GM19239 (cell line): ENCODE results near the gene TAF10.

Source experiments
- DNase-seq: peaks from one replicate; pipeline ENCODE4 v3.0.0; 2011; ENCODE audit warnings: low spot score; ENCODE audit not compliant: insufficient read length
- FAIRE-seq: peaks from 2 replicates; lab custom pipeline; 2011; peaks lifted over from hg19 to GRCh38; lab: Jason Lieb, UNC

TAF10 gene

DNA sequence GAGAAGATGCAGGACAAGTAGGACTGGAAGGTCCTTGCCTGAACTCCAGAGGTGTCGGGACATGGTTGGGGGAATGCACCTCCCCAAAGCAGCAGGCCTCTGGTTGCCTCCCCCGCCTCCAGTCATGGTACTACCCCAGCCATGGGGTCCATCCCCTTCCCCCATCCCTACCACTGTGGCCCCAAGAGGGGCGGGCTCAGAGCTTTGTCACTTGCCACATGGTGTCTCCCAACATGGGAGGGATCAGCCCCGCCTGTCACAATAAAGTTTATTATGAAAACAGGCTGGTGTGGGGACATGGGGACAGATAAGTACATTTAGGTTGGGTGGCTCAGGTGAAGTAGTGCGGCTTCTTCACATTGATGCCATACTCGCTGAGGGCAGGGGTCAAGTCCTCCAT, 1.4 kb downstream of the TAF10 start:
- DNase-seq (no peak), FAIRE-seq (no peak)

DNA sequence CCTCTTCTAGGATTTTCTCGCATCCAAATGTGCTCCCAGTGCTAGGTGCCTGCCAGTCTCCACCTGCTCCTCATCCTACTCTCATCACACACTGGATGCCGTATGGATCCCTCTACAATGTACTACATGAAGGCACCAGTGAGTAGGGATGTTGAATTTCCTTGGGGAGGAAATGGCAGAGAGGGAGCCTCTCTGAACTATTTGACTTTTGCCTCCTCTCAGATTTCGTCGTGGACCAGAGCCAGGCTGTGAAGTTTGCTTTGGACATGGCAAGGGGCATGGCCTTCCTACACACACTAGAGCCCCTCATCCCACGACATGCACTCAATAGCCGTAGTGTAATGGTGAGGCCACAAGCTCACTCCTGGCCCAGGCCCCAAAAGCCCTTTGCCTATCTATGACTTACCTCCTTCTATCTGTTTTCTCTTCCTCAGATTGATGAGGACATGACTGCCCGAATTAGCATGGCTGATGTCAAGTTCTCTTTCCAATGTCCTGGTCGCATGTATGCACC, 2.5 kb downstream of the TAF10 start:
- DNase-seq, result no peak

DNA sequence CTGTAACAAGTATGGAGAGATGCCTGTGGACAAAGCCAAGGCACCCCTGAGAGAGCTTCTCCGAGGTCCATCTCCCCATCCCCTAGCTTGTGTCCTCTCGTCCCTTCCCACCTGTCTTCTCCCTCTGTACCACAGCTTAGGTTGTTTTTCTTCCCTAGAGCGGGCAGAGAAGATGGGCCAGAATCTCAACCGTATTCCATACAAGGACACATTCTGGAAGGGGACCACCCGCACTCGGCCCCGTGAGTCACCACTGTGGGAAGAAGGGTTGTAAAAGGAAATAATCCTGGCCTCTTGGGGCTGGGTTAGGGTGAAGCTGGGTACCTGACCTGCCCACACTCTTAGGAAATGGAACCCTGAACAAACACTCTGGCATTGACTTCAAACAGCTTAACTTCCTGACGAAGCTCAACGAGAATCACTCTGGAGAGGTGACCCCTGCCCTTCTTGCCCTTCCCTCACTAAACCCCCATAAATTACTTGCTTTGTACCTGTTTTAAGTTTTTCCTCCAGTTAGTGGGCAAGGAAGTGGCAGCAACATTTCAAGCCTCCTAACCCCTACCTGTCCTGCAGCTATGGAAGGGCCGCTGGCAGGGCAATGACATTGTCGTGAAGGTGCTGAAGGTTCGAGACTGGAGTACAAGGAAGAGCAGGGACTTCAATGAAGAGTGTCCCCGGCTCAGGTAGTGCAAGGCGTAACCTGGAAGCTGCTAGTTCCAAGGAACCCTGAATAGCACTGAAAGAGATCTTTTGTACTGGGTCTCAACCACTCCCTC, 3.1 kb downstream of the TAF10 start:
- FAIRE-seq, result no peak

More for the DNA sequence above, 2.5 kb downstream of the TAF10 start:
- no peak for FAIRE-seq

DNA sequence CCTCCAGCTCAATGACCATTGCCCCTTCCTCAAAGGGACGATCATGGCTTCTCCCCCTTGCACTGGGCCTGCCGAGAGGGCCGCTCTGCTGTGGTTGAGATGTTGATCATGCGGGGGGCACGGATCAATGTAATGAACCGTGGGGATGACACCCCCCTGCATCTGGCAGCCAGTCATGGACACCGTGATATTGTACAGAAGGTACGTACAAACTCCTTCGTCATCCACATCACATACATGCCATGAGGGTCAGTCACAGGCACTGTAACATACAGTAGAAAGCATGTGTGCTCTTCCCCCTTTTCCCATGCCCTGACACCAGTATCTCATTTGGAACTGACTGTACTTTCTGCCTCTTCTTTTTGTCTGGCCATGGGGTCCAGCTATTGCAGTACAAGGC, 4.0 kb downstream of the TAF10 start:
- no peak for DNase-seq
- no peak for FAIRE-seq

More for the DNA sequence above, 3.1 kb downstream of the TAF10 start:
- no peak for DNase-seq

DNA sequence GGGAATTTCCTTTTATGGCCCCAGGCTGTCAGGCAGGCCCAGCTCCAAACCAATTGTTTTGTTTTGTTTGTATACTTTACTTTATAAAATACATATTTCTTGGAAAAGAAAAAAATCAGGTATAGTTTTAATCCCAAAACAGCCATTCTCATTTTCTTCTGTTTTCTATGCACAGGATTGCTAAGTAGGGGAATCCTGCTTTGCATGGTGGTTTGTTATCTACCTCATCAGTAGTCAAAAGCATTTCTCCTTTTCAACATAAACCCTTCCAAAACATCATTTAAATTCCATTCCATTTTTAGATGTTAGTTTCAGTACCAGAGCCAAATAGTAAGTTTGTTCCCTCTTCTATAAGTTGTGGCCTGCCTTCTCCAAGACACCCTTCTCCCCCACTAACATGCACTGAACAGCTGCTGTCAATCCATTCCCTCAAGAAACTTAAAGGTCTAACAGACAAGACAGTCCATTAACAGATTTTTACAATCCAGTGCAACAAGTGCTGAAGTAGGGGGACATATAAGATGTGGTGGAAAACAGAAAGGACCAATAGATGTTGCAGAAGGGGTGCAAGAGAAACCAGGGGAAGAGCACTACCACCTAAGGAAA, 4.7 kb downstream of the TAF10 start:
- FAIRE-seq (no peak), DNase-seq (no peak)

DNA sequence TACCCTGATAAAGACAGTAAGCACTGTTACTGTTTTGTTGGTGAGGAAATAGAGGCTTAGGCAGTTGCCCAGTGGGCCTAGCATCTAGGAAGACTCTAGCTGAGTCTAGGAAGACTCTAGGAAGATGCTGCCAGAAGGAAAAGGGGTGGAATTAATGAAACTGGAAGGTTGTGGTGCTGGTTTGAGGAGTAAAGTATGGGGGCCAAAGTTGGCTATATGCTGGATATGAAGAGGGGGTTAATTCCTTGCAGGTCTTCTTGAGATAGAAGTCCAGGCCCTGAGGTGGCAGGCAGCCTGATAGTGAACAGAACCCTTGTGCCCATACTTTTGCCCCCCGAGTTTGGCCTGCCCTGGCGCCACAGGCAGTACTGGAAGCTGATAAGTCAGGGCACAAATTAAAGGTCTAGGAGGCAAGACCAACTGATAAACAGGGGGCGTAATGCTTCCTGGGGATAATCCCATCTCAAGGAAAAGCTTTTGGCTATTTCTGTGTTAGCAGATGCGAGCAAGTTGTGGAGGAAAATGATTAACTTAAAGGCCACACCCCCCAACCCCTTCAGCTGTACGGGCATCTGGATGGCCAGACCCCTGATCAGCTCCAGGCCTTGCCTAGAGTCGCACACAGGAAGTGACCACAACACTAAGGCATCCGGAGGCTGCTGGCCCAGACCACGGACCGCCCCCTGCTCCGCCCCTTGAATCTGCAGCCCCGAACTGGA, 5.4 kb downstream of the TAF10 start:
- peak; percentile 83 for FAIRE-seq

DNA sequence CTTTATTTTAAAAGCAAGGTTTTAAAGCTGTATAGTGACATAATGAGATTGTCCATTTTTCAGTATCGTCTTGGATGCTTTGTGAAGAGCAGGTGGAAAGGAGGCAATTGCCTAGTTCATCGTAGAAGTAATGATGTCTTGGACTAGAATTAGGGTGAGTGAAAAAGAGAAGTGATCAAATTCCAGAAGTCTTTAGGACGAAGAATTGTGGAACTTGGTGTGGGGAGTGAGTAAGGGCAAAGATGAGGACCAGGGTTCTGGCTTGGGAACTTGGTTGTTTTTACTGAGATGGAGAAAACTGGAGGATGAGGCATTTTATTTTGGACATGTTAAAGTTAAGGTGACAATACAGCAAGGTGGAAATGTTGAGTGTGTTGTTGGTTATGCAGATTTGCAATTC, 7.2 kb downstream of the TAF10 start:
- no peak for FAIRE-seq
- DNase-seq, result no peak

More for the DNA sequence above, 5.4 kb downstream of the TAF10 start:
- peak; percentile 63 for DNase-seq

DNA sequence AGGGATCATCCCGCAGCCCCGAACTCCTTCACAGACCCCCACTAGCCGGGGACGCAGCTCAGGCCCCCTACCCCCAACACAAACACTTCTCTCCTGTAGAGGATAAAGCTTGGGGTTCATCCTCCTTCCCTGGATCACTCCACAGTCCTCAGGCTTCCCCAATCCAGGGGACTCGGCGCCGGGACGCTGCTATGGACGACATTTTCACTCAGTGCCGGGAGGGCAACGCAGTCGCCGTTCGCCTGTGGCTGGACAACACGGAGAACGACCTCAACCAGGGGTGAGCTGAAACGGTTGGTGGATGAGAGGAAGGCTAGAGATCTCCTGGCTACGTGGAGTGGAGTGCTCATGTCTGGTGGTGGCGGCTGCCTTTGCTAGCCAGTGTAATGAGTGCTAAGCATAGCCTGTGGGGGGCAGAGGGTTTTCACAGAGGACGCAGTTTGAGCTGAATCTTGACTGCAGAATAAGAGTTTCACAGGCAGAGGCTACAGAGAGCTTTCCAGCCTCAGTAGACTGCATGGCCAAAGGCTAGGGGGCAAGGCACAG, 7.9 kb downstream of the TAF10 start:
- peak; percentile 60 for DNase-seq
- no peak for FAIRE-seq

DNA sequence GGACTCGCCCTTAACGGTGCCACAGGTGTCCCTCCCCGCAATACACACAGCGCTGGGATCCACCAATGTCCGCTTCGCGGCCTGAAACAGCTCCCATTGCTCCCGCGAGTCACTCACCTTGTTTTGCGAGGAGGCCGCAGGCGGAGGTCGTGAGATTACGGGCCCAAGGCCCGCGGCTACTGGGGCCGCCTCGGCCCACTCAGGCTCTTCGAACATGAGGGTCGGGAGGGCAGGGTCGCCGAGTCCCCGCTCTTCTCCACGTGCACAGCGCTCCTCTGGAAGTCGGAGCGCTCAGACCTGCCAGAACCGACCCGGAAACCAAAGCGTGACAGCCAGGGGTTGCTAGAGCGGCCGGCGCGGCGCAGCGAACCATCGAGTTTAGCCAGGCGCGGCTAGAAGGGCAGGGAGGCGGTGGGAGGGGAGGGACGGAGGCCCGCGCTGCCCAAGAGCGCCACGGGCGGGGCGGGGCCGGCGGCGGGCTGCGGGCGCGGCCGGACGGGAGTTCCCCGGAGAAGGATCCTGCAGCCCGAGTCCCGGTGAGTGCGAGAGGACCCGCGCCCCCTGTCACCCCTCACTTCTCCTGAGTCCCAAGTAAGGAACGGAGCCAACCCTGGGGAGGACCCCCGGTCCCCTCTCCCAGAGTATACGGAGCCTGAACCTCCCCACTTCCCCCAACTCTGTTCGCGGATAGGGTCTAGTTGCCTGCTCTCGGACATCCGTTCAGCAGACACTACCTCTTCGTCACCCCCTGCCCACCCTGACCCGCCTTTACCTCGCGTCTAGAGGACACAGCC, 8.5 kb downstream of the TAF10 start, which contains the start of the genes ILK and RRP8:
ILK (plus strand) TSS at position 488 of the 794 bp plus-strand sequence. CDS start 498 bp downstream, outside the sequence.
RRP8 (minus strand) TSS at position 330 of the 794 bp plus-strand sequence; CDS start at position 216, 114 bp downstream.
- DNase-seq (peak; percentile 80), FAIRE-seq (peak; percentile 93)

DNA sequence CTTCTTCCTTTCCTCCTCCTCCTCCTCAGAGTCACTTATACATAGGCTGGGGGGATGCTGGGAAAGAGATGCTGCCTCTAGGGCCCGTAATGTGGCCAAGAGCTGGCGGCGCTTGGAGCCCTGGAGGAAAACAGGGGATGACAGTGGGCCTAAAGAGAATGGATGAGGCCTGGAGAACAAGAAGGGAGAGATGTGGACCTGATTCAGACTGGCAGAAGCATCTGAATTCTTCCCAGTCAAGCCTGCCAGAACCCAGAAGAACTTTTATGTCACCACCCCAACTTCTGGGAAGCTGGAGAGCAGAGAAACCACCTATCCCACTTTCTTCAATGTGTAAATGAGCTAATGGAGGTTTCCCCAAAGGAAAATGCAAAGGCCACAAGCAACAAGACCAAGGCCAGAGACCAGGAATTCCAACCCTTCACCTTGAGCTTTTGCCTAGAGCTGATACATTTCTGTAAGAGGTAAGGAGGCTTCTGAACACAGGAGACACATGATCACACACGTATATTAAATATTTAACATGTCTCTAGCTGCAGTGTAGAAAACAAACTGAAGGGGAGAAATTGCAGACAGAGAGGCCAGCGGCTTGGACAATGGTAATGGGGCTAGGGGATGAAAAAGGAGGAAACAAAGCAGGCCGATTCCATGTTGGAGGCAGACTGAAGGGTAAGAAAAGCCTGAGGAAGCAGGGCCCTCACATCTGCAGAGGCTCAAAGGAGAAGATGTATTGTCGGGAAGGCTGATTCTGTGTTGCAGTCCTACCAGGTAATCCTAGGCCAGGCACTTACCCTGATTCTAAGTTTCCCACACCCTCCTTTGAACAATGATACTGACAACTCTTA, 9.7 kb downstream of the TAF10 start:
- FAIRE-seq (peak; percentile 68), DNase-seq (no peak)

DNA sequence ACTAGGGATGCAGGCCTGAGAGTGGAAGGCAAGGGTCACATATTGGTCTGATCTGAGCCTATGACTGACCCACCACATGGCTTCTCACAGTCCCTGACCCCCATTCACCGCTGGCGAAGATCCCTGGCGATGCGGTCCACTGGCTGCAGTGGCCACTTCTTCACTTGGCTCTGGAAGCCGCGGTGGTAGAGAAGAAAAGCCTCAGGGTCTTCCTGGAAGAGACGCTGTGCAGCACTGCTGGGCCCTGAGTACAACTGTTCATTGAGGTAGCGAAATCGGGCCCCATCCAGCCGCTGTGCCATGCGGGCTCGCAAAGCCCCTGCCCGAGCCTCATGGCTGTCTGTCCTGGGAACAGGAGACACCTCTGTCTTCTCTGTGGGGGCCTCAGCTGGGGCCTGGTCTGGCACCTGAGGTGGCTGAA, 11.0 kb downstream of the TAF10 start:
- DNase-seq (no peak), FAIRE-seq (no peak)

DNA sequence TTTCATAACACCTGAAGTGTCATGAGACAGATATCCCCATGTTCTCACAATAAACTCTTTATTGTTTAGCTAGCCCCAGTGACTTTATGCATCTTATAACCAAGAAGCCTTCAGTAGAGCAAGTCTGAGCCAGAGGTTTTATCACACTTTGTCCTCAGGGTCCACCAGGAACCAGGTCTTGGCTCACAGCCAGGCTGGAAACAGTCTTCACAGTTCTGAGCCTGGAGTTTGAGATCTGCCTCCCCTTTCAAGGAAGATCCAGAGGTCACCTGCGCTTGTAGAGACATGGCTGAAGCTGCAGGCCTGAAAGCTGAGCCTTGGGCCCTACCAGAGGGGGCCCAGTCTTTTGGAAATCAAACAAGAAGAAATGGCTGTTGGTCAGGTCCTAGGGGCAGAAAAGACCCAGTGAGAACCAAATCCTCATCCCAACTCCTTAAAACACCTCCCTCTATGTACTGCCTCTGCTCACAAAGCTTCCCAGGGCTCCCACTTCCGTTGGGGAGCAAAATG, 12.1 kb downstream of the TAF10 start:
- DNase-seq (no peak), FAIRE-seq (no peak)

DNA sequence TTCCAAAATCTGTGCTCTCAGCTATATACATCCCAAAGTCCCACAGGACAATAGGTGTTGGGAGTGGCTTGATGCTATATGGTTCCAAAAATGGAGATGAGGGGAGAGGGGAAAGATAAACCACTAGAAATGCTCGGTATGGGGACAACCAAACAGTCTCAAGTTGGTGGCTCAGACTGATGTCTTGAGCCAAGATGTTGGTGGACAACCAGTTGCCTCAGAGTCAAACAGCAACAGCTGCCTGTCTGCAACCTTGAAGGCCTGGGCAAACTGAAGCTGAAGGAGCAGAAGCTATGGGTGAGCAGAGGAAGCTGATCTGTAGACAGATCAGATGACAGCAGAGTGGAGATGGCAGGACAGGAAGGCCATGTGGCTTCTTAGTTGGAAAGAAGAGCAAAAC, 12.6 kb downstream of the TAF10 start:
- DNase-seq (no peak), FAIRE-seq (no peak)

DNA sequence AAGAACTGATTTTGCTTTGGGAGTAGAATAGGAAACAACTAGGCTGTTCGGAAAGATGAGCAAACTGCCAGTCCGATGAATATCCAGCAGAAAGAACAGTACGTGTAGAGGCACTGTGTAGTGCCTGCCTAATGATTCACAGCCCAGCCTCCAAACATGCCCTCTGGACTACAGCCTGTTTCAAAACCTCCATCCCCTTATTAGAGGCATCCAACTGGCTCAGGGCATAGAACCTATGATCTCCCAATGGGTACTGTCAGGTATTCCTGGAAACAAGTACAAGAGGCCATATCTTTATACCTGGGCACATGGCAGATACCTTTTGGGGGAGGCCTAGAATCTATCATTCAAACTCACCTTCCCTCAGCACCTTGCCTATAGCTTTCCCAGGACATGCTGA, 13.5 kb downstream of the TAF10 start:
- DNase-seq (no peak), FAIRE-seq (no peak)

DNA sequence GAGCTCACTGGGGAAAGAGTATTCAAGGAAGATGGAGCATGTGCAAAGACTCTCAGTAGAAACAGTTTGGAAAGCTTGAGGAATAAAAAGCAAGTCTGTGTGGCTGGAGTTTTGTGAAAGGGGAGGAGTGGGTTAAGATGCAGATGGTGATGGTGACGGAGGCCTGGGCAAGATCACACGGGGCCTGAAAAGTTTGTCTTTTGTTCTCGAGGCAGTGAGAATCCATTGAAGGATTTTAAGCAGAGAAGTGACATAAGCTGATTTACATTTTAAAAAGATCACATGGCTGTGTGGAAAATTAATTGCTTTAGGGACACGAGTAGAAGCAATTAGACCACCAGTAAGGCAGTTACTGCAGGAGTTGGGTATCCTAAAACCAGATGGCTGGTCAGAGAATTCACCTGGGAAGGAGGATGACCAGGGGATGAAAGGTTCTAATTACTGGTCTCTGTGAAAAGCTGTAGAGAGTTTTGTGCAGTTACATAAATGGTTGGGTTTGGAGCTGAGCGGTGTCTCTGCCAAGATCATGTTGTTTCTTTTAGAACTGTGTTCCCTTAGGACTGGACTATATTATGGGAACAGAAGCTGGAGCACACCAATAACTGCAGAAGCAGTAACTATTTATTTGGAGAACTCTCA, 15.7 kb downstream of the TAF10 start:
- FAIRE-seq (no peak), DNase-seq (no peak)

DNA sequence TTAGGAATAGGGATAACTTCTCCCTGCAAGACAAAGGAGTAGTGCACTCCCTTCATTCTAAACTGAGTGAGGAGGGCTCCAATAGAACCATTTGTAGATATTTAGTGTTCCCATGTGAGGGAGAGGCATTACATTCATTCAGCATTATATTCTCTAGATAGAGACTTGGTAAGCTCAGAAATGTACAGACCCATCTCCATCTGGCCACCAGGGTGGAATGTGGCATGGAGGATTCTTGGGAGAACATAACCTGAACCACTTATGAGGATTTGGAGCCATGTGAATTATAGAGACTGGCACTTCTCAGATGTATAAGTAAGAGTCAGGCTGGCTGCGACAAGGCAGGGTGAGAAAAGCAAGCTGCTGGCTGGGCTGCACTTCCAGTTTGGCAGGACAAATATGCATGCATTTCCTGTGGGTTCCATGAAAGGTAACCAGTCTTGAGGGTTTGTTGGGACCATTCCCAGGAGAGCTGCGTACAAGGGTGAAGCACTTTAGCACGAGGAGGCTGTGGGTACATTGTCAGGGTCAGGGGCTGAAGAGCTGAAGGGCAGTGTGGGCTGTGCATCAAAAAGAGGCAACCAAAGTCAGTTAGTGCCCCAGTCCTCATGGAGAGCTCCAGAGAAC, 17.8 kb downstream of the TAF10 start:
- DNase-seq (no peak), FAIRE-seq (no peak)

DNA sequence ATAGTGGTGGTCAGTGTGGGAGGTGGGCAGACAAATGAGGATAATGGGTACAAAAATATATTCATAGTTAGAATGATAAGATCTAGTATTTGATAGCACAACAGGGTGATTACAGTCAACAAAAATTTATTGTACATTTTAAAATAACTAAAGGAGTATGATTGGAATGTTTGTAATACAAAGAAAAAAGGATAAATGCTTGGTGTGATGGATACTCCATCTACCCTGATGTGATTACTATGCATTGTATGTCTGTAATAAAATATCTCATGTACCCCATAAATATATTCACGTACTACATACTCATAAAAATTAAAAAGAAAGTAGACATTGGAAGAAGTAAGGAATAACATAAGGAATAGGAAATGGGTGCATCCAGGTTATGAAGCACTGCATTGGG, 24.0 kb downstream of the TAF10 start:
- FAIRE-seq (peak; percentile 42), DNase-seq (no peak)
